Ramos (cell line): ENCODE data around the gene PROM1.

ENCODE experiments used
- in situ Hi-C: fragments of 300-500 bp; cut with MboI; formaldehyde crosslinking; loops from one replicate; pipeline ENCODE4 v1.14.3; 2022; ENCODE audit warnings: low sequenced_read_pairs; ENCODE audit not compliant: unreplicated experiment

The PROM1 gene

GRCh38 chr4:16066586-16067128 lies 17.2 kb downstream of the PROM1 start:
- in situ Hi-C loops: no loop called here

GRCh38 chr4:16065066-16065465 lies 18.8 kb downstream of the PROM1 start:
- in situ Hi-C loops: no loop called here

- in situ Hi-C loops: no loop called here
Measured at GRCh38 chr4:16062601-16063000, 21.2 kb downstream of the PROM1 start.

- in situ Hi-C loops: no loop called here
Measured at GRCh38 chr4:16056681-16057385, 27.0 kb downstream of the PROM1 start.

GRCh38 chr4:16055873-16056272 lies 27.9 kb downstream of the PROM1 start:
- in situ Hi-C loops: no loop called here

GRCh38 chr4:16055471-16055870 lies 28.4 kb downstream of the PROM1 start:
- in situ Hi-C loops: no loop called here

GRCh38 chr4:16052939-16053338 lies 30.9 kb downstream of the PROM1 start:
- in situ Hi-C loops: no loop called here

- in situ Hi-C loops: no loop called here
Measured at GRCh38 chr4:16051980-16052379, 31.8 kb downstream of the PROM1 start.

- in situ Hi-C loops: no loop called here
Measured at GRCh38 chr4:16051132-16051531, 32.7 kb downstream of the PROM1 start.

- in situ Hi-C loops: no loop called here
Measured at GRCh38 chr4:16050669-16051068, 33.2 kb downstream of the PROM1 start.

GRCh38 chr4:16048619-16049419 lies 35.0 kb downstream of the PROM1 start:
- in situ Hi-C loops: loop anchor here (25.0 kb wide), 1 partner anchor 388 kb away; no protein-coding TSS in a partner anchor

- in situ Hi-C loops: loop anchor here (25.0 kb wide), 1 partner anchor 392 kb away; no protein-coding TSS in a partner anchor
Measured at GRCh38 chr4:16045687-16046086, 38.1 kb downstream of the PROM1 start.

GRCh38 chr4:16043642-16044498 lies 40.0 kb downstream of the PROM1 start:
- in situ Hi-C loops: loop anchor here (25.0 kb wide), 1 partner anchor 393 kb away; no protein-coding TSS in a partner anchor

GRCh38 chr4:16039139-16039538 lies 44.7 kb downstream of the PROM1 start:
- in situ Hi-C loops: loop anchor here (25.0 kb wide), 1 partner anchor 398 kb away; no protein-coding TSS in a partner anchor

GRCh38 chr4:16037901-16038300 lies 45.9 kb downstream of the PROM1 start:
- in situ Hi-C loops: loop anchor here (25.0 kb wide), 1 partner anchor 399 kb away; no protein-coding TSS in a partner anchor

GRCh38 chr4:16035843-16036242 lies 48.0 kb downstream of the PROM1 start:
- in situ Hi-C loops: loop anchor here (25.0 kb wide), 1 partner anchor 401 kb away; no protein-coding TSS in a partner anchor

- in situ Hi-C loops: loop anchor here (5.0 to 25.0 kb wide), 2 partner anchors 233 to 403 kb away; no protein-coding TSS in a partner anchor
Measured at GRCh38 chr4:16034010-16034748, 49.6 kb downstream of the PROM1 start.

GRCh38 chr4:16032396-16032770 lies 51.4 kb downstream of the PROM1 start:
- in situ Hi-C loops: loop anchor here (5.0 to 25.0 kb wide), 2 partner anchors 235 to 405 kb away; no protein-coding TSS in a partner anchor
